Adrenal gland (tissue), 12 donors: ENCODE results near the gene HDAC4. TPM values are rescaled to one million over a fixed set of nuclear protein-coding genes. Genes with fewer than 3 reads are reported as not detected.

ENCODE experiments used
- DNase-seq, 7 donors: peaks; one replicate each; pipeline ENCODE4 v3.0.0-alpha.2; 2019 to 2020
- H3K27ac ChIP-seq, 5 donors: fragments of 200-600 bp; sonication (generic) in 4 of 5; 1 replicate in 3 of 5; 2 replicates in 2 of 5; pipeline versions ENCODE4 v1.5.1 to v1.8.0; 2016 to 2020; ENCODE audit warnings: mild to moderate bottlenecking in 1 of 5
- H3K27me3 ChIP-seq: fragments of 200-600 bp; 2 replicates; pipeline ENCODE4 v1.8.0; 2021
- H3K36me3 ChIP-seq, 2 donors: fragments of 200-600 bp; replicated peaks in 1 of 2; 1 replicate in 1 of 2; 2 replicates in 1 of 2; pipeline versions ENCODE4 v1.5.1 to v1.8.0; 2018 to 2022
- H3K4me1 ChIP-seq, 2 donors: fragments of 200-600 bp; replicated peaks in 1 of 2; 1 replicate in 1 of 2; 2 replicates in 1 of 2; pipeline versions ENCODE4 v1.5.1 to v1.8.0; 2018 to 2021
- H3K4me3 ChIP-seq, 4 donors: fragments of 200-600 bp; sonication (generic) in 3 of 4; one replicate each; pipeline ENCODE4 v1.5.1; 2016 to 2018
- H3K9me3 ChIP-seq, 3 donors: fragments of 200-600 bp; sonication (generic) in 1 of 3; replicated peaks in 1 of 3; 1 replicate in 2 of 3; 2 replicates in 1 of 3; pipeline versions ENCODE4 v1.5.1 to v1.8.0; 2016 to 2021
- POLR2A ChIP-seq, 2 donors: fragments of 450-650 bp; IDR thresholded peaks; one replicate each; pipeline ENCODE4 v1.6.1; 2017; ENCODE audit warnings: antibody characterized with exemption in 2 of 2, mild to moderate bottlenecking in 2 of 2, moderate library complexity in 1 of 2
- WGBS, 4 donors: extraction: QIAGEN DNeasy Blood & Tissue Kit in 2 of 4; methylation state at CpG; one replicate each; pipeline versions ENCODE4 v1.1.5 to v1.1.7; 2013 to 2017; 5-methylcytosine and 5-hydroxymethylcytosine counted together
- intact Hi-C, 2 donors: fragments of 100-400 bp; cut with DNase I; formaldehyde crosslinking; loops; one replicate each; pipeline versions ENCODE4 v1.14.1 to v1.15.0; 2022 to 2023
- polyA plus RNA-seq, 3 donors: library from polyadenylated mRNA; stranded (reverse); fragments of 200-250 nt in 2 of 3; fragments of 350-450 nt in 1 of 3; fragmentation: Illumina TruSeq in 1 of 3; extraction: RNeasy Lipid Tissue Mini Kit (QIAGEN cat#74804) in 1 of 3; gene quantifications; one replicate each; pipeline ENCODE4 v1.2.3, GENCODE V29; 2013 to 2014
- total RNA-seq, 9 donors: library from RNA; depleted of rRNA in 4 of 9; stranded (reverse); fragments of >200 nt in 4 of 9; fragments of 120-200 nt in 1 of 9; fragmentation: NEBNext Ultra II Directional in 1 of 9; extraction: Animal tissue kit (Norgen Biotek cat#: 25700) in 1 of 9; gene quantifications; one replicate each; pipeline versions ENCODE4 v1.1.0 to v1.2.4, GENCODE V29; 2013 to 2023
- TF ChIP-seq, protein P1 (sequence below), 6 experiments: fragments of 450-650 bp in 4 of 6; fragments of 200-600 bp in 2 of 6; sonication (generic) in 1 of 6; IDR thresholded peaks; 1 replicate in 5 of 6; 2 replicates in 1 of 6; pipeline versions ENCODE4 v1.5.1 to v1.8.0; 2016 to 2021; ENCODE audit warnings: antibody characterized with exemption in 6 of 6, mild to moderate bottlenecking in 2 of 6, moderate library complexity in 1 of 6
- donor health status: healthy with polysubstance abuse.
- donor health status: Bipolar disorder and iron deficiency.
- donor health status: DM: yes; HTN: yes; CAD: no.
- donor health status: DM: no; HTN: no; CAD: no.
- donor health status: DM: no; HTN: no; CAD: no.
- donor health status: DM: yes; HTN: yes; CAD: no.

Gene HDAC4
- total and polyA plus RNA-seq, 12 donors: 8.3 to 88.9 (median 28.7) TPM

DNA sequence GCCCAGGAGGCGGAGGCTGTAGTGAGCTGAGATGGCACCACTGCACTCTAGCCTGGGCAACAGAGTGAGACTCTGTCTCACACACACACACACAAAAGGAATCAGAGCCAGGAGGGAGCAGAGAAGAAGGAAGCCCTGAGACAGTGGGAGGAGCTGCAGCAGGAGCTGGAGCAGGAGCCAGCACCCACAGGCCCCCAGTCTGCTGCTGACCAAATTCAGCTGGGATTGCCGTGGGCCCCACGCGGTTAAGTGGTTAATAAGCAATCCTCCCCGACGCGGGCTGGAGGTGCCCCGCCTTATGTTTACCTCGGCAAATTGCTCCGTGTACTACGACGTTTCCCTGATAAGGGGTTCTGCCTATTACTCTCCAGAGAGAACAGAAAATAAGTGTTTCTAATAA lies 287.6 kb downstream of the HDAC4 start:
- TF ChIP-seq, protein P1, sequence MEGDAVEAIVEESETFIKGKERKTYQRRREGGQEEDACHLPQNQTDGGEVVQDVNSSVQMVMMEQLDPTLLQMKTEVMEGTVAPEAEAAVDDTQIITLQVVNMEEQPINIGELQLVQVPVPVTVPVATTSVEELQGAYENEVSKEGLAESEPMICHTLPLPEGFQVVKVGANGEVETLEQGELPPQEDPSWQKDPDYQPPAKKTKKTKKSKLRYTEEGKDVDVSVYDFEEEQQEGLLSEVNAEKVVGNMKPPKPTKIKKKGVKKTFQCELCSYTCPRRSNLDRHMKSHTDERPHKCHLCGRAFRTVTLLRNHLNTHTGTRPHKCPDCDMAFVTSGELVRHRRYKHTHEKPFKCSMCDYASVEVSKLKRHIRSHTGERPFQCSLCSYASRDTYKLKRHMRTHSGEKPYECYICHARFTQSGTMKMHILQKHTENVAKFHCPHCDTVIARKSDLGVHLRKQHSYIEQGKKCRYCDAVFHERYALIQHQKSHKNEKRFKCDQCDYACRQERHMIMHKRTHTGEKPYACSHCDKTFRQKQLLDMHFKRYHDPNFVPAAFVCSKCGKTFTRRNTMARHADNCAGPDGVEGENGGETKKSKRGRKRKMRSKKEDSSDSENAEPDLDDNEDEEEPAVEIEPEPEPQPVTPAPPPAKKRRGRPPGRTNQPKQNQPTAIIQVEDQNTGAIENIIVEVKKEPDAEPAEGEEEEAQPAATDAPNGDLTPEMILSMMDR (IDR thresholded peaks at IDR 0.05): no peak
- TF ChIP-seq POLR2A (IDR thresholded peaks at IDR 0.05): no peak
- 54 to 69% (median 66%) methylated on average over 12 of the region's 12 CpGs for WGBS, 4 donors
- intact Hi-C loops: no loop called here
- Histone ChIP-seq H3K4me1 (peaks cover 0 to 17% of the 10 kb centered on the region in 2 donors), H3K4me3 (no peak overlapping the region), H3K9me3 (no peaks in the 10 kb centered on the region), H3K36me3 (peaks cover 0 to 12% of the 10 kb centered on the region in 2 donors), H3K27me3 (no peaks in the 10 kb centered on the region), H3K27ac (peak overlapping the region in 2 of 5 donors; percentile 29 to 69)
- DNase-seq: no peak

DNA sequence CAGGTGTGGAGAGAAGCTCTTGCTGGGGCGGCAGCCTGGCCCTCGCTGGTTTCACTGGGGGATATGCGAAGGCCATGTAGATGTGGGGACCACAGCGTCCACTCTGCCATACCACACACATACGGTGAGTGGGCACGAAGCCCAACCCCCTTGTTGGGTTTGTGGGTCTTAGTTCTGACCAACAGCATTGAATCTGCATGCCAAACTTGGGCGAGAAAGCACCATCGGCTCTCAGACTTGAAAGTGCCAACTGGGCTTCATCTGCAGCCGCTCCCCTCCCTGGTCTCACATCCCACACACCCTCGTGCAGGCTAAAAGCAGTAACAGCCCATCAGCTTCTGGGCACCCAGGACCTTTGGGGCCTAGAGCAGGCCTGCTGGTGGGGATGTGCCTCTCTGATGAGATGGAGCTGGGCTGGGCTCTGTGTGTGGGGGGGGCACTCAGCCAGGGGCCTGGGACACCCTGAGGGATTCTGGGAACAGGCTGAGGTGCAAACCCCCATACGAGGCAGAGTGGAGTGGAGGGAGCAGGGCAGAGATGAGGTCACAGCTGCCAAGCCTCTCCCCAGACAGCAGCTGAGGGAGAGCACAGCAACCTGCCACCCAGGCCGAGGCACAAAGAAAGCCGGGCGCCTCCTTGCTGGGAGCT lies 288.6 kb downstream of the HDAC4 start:
- intact Hi-C loops: no loop called here
- Histone ChIP-seq H3K4me3 (no peak overlapping the region), H3K4me1 (peaks cover 0 to 17% of the 10 kb centered on the region in 2 donors), H3K27me3 (no peaks in the 10 kb centered on the region), H3K36me3 (peaks cover 0 to 21% of the 10 kb centered on the region in 2 donors), H3K27ac (peak overlapping the region in 1 of 5 donors; percentile 69), H3K9me3 (no peaks in the 10 kb centered on the region)
- TF ChIP-seq POLR2A (IDR thresholded peaks at IDR 0.05): no peak
- TF ChIP-seq, protein P1 (IDR thresholded peaks at IDR 0.05): no peak
- DNase-seq: no peak
- 87 to 93% (median 90%) methylated on average over 13 to 14 of the region's 14 CpGs for WGBS, 4 donors

DNA sequence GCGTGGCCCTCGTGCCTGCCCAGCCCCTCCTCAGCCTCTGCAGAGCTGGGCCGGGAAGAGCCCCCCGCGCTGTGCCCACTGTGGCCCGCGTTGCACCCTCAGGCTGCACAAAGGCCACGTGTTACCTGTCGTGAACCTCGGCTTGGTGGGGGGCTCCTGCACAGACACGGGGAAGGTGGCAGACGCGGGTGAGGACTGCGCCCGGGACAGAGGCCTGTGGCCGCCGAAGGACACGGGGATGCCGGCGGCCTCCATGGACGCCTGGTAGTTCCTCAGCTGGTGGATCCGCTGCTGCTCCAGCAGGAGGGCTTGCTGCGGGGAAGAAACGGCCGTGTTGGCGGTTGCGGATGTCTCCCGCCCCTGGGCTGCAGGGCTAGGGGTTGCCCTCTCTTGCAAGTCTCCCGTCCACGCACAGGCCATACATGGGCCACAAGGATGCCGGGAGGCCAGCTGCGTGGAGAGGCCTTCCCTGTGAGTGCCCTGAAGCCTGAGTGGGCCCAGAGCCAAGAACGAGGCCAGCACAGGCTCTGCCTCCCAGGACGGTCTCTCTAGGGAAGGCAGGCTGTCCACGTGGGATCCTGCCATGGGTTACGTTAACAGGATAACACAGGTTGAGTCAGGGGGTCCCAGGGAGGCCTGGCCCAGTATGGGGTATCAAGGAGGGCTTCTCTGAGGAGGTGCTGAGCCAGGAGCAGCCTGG lies 289.3 kb downstream of the HDAC4 start:
- TF ChIP-seq, protein P1 (IDR thresholded peaks at IDR 0.05): no peak
- no peak for TF ChIP-seq POLR2A (IDR thresholded peaks at IDR 0.05)
- Histone ChIP-seq H3K27ac (peak overlapping the region in 1 of 5 donors; percentile 69), H3K4me3 (no peak overlapping the region), H3K27me3 (no peaks in the 10 kb centered on the region), H3K4me1 (peaks cover 0 to 24% of the 10 kb centered on the region in 2 donors), H3K9me3 (no peaks in the 10 kb centered on the region), H3K36me3 (peaks cover 0 to 25% of the 10 kb centered on the region in 2 donors)
- WGBS, 4 donors: 82 to 91% (median 86%) methylated on average over 11 to 36 of the region's 36 CpGs
- intact Hi-C loops: no loop called here
- no peak for DNase-seq

DNA sequence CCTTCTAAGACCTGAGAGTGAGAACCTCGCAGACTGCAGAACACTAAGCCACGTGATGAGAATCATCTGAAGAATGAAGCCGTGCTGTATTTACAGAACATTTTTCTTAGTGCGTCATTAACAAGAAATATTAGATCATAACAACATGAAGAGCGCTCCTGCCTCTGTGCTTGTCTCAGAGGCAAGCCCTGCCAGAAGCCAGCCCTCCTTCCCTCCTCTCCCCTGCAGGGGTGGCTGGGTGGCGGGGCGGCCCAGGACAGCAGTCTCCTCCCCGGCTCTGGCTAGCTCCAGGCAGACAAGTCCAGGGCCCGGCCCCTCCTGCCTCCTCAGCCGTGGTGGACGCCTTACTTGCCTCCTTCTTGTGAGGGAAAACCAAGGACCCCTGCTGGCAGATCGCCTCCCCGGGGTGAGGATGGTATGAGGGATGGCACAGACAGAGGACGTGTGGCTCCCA lies 290.2 kb downstream of the HDAC4 start:
- Histone ChIP-seq H3K9me3 (no peaks in the 10 kb centered on the region), H3K27ac (peak overlapping the region in 2 of 5 donors; percentile 3 to 36), H3K4me1 (peaks cover 0 to 26% of the 10 kb centered on the region in 2 donors), H3K27me3 (no peaks in the 10 kb centered on the region), H3K36me3 (peaks cover 0 to 25% of the 10 kb centered on the region in 2 donors), H3K4me3 (no peak overlapping the region)
- peak in 2 of 7 donors; percentile 12 to 78 for DNase-seq
- intact Hi-C loops: no loop called here
- no peak for TF ChIP-seq POLR2A (IDR thresholded peaks at IDR 0.05)
- TF ChIP-seq, protein P1 (IDR thresholded peaks at IDR 0.05): no peak
- 65 to 82% (median 79%) methylated on average over 12 to 14 of the region's 14 CpGs for WGBS, 4 donors
